ENCODE data around the gene CYSRT1.

CYSRT1 gene, protein sequence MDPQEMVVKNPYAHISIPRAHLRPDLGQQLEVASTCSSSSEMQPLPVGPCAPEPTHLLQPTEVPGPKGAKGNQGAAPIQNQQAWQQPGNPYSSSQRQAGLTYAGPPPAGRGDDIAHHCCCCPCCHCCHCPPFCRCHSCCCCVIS

DNA sequence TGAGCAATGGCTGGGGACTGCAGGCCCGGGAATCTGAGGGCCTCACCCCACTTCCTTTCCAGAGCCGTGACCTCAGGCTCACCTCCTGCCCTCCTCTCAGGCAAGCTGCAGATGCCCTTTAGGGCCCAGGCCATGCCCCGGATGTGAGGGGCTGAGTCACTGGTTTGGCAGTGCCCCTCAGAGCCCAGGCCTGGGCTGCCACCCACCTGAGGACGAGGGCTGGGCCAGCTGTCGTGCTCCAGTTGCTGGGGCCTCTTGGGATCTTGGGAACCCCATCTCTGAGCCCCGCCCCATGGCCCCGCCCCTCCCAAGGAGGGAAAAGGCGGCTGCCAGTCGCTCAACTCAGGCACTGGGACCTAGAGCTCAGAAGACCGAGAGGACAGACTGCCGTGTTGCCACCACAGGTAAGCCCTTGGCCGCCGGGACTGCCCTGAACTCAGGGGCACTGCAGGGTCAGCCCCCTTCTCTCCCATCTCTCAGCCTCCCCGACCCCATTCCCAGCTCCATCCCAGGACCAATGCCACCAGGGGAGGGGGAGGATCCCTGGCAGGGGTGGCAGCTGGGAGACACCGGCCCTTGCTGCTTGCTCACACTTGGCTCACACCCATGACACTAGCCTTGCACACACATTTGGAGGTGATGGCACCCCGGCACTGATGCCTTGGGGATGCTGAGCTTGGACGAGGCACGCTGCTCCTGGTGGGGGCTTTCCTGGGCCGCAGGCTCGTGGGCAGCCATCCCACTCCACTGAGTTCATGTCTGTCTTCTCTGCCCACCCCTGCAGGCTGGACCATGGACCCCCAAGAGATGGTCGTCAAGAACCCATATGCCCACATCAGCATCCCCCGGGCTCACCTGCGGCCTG is at the start of gene CYSRT1:
CYSRT1 (plus strand) TSS at position 345 of the 865 bp plus-strand sequence; CDS start at position 793, 448 bp downstream.
- DNase-seq = no peak

DNA sequence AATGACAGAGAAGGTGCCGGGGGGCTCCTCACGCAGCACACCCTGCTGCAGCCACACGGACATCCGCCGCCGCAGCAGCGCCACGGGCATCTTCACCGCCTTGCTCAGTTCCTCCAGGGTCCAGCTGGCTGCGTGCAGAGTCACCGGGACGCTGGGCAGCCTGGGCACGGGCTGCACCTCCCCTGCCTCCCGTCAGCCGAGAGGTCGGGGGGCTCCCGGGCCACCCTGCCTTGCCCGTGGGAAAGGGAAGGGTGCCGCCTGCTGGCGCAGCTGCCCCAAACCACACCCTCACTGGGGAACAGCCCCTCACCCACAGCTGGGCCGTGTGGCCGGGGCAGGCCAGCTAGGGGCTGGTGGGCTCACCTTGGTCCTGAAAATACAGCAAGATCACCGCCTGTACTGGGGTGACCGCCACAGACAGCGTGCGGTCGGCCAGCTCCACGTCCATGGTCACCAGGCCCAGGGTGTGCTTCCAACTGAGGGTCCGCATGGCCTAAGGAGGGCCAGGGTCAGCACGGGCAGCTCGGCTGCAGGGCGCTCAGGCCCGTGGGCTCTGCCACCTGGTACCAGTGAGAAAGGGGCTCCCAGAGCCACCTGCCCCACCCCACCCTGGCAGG is 49.5 kb upstream of the CYSRT1 start:
- DNase-seq = no peak

DNA sequence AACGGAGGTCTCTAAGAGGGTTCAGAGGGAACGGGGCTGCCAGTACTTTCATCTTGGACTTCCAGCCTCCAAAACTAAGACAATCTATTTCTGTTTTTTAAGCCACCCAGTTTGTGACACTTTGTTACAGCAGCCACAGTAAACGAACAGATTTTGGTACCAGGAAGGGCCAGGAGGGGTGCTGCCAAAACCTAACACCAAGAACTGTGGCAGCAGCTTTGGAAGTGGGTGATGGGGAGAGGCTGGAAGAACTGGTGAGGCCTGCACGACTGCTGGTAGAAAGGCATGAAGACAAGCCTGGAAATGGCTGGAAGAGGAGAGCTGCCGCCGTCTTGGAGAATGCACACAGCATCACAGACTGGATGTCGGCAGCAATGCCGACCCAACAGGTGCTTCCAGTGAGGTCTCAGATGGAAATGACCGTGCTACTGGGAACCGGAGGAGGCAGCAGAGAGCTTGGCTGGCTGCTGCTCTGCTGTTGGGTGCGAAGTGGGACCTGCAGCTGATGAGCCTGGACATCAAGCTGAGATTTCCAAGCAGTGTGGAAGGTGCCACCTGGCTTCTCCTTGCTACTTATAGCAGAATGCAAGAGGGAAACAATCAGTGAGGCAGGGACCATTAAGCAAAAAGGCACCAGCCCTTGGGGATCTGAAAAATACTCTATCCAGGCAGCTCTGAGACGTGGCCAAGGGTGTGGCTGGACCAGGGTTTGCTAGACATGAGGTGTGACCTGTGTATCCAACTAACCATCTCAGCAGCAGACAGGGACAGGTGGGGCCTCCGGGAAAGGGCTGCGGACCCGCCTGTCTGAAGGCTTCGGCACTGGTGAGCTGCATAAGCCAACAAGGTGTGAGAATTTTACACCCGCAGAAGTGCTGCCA is 48.4 kb upstream of the CYSRT1 start:
- no peak for DNase-seq

DNA sequence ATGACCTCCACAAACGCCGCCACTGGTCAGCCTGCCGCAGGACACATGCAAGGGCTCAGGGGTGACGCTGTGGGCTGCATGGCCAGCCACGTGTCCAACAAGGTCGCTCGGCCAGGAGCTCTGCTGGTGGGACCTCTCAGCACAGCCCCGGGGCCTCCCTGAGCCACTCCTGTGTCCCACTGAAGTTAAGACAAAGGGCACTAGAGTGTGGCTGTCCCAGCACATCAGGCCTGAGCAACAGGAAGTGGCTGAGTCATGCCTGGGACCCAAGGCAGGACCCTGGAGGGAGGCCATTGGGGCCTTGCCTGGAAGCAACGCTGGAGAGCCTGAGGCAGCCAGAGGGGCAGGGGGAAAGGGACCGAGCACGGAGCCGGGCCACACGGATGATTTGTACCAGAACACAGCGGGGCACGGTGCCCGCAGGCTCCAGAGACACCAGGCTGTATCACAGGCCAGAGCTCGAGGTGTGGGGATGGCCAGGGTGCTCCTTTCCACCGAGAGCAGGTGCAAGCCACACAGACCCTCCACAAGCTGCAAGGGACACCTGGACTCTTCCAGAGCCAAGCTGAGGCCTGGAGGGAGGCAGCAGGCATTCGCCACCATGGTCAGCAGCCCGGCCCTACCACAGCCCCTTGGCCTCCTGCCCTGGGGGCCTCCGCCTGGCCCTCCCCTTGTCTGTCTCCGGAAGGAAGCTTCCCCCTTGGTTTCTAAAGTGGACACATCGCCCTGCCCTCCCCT is 46.6 kb upstream of the CYSRT1 start:
- DNase-seq = no peak

DNA sequence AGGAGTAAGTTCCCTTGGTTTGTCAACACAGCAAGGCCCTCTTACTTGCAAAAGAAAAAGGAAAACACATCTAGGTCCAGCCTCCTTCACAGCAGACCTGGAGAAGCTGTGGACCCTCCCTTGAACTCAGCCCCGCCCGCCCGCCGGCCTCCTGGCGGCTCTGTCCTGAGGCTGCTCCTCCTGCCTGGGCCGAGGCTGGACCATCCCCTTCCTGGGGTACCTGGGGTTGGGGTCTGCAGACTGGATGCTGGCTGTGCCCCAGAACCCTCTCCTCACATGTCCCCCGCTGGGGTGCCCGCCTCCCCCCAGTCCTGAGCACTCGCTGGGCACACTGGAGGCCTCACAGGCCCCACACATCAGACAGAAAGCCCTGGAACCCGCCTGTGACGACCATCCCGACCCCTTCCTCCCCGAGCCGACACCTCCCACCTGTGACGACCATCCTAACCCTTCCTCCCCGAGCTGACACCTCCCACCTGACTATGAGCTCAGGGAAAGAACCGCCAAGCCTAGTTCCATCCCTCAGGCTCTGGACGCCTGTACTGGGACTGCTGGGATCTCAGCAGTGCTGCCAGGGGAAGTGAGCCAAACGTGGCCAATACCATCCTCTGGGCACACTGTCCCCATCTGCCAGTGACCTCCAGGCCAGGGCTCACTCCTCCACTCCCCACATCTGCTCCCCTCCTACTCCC is 45.9 kb upstream of the CYSRT1 start:
- no peak for DNase-seq

DNA sequence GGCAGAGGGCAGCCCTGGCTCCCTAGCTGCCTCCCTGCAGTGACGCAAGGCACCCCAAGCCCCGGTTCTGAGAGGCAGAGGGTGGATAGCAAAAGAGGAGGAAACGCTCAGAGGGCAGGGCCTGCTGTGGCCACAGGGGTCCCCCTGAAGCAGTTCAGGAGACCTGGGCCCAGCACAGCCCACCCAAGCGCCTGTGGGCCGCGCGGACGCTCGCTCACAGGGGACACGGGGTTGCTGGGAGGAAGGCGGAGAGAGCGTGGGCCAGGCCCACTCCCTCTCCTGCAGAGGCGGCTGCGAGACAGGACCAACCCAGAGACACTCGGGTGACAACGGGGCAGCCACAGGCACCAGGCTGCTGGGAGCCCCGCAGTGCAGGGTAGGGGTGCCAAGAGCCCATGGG is 45.2 kb upstream of the CYSRT1 start:
- DNase-seq = no peak

DNA sequence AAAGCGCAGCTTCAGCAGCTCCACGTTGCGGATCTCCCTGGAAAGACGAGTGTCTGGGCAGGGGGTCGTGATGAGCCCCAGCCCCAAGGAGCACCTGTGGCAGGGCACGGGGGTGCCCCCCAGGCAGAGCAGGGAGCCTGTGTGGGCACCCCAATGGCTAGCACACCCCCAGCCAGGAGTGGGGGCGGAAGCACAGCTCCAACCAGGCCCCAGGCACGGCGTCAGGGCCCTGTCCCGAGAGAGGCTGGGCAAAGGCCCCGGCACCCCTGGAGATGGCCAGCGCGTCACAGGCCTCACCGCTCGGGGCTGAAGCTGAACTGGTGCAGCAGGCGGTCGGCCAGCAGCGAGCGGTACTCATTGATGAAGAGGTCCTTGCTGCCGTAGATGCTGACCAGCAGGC is 44.5 kb upstream of the CYSRT1 start:
- DNase-seq = no peak

DNA sequence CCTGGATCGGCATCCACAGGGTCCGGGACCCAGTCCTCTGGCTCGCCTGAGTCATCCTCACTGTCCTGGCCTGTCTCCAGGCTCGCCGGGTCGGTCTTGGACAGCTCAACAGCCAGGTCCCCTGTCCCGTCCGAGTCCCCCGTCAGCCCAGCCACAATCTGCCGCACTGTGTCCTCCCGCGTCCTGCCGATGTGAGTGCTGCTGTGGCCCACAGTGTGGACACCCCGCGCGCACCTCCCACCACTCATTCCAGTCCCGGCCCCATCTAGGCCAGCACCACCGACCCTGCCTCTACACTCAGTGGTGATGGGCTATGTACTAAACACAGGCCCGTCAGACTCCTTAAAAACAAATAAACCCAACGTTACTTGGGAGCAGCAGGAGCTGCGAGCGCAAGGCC is 43.3 kb upstream of the CYSRT1 start:
- no peak for DNase-seq

DNA sequence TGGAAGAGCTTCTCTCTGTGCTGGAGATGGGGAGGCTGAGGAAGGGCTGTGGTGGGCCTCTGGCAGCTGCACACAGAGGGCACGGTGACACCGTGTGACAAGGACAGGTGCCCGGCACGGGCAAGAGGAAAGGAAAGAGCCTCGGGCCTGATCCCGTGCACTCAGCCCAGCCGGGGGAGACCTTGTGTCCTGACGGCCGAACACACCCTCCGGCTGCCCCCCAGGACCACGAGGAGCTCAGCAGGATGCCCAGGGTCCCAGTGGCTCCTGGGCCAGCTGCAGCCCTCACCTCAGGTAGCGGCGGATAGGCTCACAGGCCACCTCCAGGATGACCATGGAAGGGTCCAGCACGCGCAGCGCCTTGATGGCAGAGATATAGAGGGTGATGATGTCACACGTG is 42.1 kb upstream of the CYSRT1 start:
- DNase-seq = no peak

DNA sequence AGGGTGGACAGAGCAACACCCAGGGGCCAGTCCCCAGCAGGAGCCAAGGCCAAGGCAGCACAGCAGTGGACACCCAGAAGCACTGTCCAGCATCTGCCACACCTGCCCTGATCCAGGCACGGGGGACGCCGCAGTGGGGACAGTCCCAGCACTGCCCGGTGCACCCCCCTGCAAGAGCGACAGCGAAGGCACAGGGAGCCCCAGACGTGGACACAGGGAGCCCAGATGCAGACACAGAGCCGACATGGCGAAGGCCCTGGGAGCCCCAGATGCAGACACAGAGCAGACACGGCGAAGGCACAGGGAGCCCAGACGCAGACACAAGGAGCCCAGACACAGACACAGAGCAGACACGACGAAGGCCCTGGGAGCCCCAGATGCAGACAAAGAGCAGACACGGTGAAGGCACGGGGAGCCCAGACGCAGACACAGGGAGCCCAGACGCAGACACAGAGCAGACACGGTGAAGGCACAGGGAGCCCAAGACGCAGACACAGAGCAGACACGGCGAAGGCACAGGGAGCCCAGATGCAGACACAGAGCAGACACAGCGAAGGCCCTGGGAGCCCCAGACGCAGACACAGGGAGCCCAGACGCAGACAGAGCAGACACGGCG is 40.9 kb upstream of the CYSRT1 start:
- DNase-seq = no peak

DNA sequence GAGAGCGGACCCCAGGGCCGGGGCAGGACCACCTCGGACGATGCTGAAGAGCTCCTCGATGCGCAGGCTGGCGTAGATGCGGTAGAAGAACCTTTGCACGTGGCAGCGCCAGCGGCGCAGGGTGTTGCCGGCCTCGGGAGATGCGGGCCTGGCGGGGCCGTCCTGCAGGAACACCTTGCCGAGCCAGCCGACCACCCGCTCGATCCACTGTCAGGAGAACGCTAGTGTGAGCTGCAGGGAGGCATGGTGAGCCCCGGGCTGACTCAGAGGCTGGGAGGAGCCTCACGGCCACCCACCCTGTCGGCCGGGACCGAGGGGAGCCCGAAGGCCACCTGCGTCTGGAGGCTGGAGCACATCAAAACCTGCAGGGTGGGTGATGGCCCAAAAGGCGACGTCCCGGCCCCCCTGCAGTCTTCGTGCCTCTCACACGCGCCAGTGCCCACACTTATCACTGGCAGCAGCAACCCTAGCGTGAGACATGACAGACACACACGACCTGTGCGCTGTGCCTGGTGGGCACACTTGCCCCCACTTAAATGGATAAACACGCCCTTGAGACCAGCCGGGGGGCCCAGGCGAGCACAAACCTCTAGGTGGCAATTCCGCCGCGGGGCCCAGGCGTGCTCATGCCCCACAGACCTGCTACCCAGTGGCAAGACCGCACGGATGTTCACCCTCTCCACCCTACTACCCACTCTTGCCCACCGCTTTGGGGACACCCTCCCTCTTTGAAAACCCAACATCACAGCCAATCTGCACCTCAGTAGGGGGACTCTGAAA is 39.9 kb upstream of the CYSRT1 start:
- no peak for DNase-seq

DNA sequence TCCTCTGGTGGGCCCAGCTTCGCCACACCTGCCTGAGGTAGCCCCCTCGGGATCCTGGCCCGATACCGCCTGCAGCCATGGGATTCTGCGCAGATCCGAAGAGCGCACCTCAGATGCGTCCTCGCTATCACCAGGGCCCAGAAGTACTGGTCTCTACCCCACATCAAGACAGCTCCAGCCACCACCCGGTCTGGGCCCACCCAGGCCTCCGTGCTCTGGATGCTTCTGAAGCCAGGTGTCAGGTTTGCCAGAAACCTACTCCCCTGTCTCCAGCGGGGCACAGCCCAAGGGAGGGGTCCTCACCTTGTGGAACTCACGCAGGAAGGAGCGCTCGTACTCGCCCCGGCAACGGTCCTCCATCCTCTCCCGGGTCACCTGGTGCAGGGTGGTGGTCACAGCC is 39.1 kb upstream of the CYSRT1 start:
- no peak for DNase-seq

DNA sequence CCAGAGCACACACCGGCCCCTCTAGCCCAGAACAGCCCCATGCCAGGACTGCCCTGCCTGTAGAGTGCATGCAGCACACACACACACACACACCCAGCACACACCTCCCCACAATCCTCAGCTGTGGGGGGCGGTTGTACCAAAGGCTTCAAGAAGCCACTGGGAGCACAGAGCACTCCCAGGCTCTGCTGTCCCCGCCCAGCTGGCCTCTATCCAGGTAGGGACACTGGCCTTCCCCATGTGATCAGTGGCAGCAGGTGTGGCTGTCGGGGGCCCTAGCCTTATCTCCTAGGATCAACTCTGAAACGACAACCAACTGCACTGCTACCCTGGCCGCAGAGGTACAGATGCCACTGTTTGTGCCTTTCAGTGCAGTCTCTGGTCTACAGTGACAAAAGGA is 38.6 kb upstream of the CYSRT1 start:
- DNase-seq = no peak

DNA sequence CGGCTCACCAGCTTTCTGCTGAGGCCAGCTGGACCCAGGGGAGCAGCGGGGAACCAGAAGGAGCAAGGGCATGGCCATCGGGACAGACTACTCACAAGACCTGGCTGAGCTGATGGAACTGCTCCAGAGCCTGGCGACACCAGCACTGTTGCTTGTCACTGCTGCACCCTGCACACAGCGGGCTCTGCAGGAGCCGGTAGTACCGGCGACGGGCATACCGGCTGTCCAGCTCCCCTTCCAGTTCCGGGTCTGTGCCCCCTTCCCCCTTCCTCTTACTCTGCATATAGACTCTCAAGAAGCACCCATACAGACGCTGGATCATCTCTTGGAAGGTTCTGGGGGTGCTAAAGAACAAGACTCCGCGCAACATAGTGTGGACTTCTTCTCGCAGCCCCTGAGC is 37.6 kb upstream of the CYSRT1 start:
- no peak for DNase-seq

DNA sequence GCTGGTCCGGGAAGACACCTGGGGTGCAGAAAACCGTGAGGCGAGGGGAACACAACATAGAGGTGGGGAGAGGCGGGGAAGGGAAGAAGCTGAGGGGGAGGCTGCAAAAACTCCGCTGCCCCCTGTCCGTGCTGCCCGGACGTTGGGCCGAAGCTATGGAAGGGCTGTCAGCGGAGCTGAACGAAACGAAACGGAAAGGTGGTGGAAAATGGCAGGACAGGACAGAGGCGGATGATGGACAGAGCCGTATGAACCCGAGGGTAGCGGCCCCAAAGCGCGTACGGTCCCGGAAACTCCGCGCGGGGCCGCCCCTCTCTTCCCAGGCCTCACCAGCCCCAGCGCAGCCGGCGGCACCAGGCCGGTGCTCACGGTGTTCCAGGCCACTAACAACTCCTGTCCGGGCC is 36.9 kb upstream of the CYSRT1 start:
- no peak for DNase-seq

DNA sequence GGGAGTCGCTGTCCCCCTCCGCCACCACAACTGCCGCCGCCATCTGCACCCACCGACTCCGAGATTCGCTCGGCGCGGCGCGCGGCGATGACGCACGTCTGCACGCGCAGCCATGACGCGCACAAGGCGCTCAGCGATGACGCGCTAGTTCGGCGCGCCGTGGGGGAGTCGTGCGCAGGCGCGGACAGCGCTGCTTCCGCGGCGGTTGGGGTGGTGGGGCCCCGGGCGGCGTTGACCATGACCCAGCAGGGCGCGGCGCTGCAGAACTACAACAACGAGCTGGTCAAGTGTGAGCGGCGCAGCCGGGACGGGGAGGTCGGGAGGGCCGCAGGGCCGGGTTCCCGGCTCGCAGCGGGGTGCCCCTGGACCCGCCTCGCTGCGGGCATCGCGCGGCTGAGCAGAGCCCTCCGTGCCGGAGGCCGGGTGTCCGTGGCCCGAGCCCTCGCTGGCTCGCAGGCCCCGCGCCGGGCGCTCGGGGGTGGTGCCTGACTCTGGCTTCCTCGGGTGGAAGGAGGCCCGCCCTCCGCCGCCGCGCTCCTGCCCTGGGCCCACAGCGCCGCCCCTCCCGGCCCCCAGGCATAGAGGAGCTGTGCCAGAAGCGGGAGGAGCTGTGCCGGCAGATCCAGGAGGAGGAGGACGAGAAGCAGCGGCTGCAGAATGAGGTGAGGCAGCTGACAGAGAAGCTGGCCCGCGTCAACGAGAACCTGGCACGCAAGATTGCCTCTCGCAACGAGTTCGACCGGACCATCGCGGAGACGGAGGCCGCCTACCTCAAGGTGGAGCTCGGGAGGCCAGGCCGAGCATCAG is 36.3 kb upstream of the CYSRT1 start, which contains the start of the genes ANAPC2 and SSNA1:
ANAPC2 (minus strand) TSS at position 71 of the 807 bp plus-strand sequence; CDS start at position 43, 28 bp downstream.
SSNA1 (plus strand) TSS at position 187 of the 807 bp plus-strand sequence; CDS start at position 238, 51 bp downstream.
- peak; percentile 92 for DNase-seq

DNA sequence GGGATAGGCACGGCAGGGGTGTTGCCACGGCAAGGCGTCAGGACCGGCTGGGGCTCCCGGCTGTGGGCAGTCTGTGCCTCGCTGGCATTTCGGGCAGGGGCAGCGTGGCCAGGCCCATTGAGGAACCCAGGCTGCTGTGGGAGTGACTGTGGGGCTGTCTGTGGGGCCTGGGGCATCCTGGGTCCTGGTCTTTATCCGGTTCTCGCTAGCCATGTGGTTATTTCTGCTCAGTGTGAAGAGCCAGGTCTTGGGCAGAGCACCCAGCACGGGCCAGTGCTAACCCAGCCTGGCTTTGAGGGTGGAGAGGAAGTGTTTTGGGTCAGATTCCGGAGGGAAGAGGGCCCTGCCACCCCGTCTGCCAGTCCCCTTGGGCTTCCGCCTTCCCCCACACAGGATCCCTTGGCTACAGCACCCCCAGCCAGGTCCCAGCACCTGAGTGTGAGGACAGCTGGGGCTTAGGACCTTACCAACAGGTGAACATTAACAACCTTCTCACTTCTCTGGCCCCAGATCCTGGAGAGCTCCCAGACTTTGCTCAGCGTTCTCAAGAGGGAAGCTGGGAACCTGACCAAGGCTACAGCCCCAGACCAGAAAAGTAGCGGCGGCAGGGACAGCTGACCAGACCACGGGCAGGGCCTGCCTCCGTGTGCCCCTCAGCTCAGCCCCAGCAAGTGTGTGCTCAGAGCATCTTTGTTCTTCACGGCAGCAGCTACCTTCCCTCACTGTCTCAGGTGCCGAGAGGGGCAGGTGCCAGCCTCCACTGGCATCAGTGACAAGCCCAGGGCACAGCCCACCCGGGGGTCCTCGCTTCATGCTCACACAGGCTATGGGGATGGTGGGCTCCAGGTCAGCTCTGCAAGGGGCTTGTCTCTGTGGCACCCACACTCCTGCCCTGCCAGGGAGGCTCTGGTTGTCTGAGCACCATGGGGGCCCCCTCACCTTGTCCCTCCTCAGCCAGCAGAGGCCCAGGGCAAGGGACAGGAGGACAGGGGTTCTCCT is 35.4 kb upstream of the CYSRT1 start:
- no peak for DNase-seq

DNA sequence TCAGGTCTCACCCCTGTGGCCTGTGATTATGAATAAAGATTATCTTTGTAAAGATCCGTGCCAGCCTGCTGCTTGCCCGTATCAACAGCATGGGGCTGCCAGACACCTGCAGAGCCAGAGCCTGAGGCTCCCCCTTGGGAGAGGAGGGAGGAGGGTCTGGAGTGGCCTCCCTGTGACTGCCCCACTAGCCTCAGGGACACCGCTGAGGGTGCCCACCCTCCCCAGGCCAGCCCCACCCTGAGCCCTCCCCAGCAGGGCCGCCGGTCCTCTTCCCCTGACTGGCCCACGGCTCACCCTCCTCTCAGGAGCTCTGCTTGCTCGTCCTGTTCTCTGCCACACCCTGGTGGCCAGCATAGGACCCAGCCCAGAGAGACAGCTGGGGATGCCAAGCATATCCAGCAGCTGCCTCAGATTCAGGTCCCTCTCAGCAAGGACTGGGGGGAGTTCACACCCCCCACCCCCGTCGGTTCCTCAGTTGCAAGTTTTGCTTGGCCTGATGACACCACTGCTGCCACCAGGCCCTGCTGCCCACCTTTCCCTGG is 34.6 kb upstream of the CYSRT1 start:
- DNase-seq = no peak
